Prostate gland (tissue), 2 donors: ENCODE measurements around the gene LMCD1.

Source experiments
- POLR2A ChIP-seq: fragments of 450-650 bp; IDR thresholded peaks from one replicate; pipeline ENCODE4 v1.6.1; 2016; ENCODE audit warnings: antibody characterized with exemption, mild to moderate bottlenecking
- POLR2AphosphoS5 ChIP-seq: sonication (generic); formaldehyde crosslinking; IDR thresholded peaks from one replicate; pipeline ENCODE4 v1.6.1; 2017; ENCODE audit warnings: antibody characterized with exemption
- TF ChIP-seq, protein P1 (sequence below), 4 experiments: fragments of 200-600 bp in 2 of 4; fragments of 450-650 bp in 2 of 4; sonication (generic) in 2 of 4; IDR thresholded peaks; 1 replicate in 3 of 4; 2 replicates in 1 of 4; pipeline ENCODE4 v1.5.1; 2016 to 2019; ENCODE audit warnings: antibody characterized with exemption in 4 of 4, mild to moderate bottlenecking in 2 of 4, moderate library complexity in 2 of 4

DNA sequence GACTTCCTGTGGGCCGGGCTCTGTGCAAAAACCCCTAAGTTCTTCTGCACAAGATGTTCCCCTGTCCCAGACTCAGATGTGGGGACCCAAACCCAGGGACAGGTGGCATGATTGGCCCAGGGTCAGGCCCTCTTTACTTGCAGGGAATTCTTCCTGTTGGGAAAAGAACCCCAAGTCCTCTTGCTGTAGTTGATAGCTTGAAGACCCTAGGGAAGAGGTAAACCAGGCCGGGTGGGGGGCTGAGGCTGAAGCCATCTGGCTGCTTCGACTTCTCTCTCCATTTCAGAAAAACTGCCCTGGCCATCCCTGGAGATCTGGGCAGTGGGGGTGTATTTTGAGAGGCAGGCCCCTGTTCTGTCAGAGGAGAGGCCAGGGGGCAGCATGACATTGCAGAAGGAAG lies 119.5 kb downstream of the LMCD1 start:
- no peak for TF ChIP-seq POLR2AphosphoS5
- TF ChIP-seq, protein P1, sequence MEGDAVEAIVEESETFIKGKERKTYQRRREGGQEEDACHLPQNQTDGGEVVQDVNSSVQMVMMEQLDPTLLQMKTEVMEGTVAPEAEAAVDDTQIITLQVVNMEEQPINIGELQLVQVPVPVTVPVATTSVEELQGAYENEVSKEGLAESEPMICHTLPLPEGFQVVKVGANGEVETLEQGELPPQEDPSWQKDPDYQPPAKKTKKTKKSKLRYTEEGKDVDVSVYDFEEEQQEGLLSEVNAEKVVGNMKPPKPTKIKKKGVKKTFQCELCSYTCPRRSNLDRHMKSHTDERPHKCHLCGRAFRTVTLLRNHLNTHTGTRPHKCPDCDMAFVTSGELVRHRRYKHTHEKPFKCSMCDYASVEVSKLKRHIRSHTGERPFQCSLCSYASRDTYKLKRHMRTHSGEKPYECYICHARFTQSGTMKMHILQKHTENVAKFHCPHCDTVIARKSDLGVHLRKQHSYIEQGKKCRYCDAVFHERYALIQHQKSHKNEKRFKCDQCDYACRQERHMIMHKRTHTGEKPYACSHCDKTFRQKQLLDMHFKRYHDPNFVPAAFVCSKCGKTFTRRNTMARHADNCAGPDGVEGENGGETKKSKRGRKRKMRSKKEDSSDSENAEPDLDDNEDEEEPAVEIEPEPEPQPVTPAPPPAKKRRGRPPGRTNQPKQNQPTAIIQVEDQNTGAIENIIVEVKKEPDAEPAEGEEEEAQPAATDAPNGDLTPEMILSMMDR (IDR thresholded peaks at IDR 0.05): no peak
- TF ChIP-seq POLR2A: no peak
